Measurements from ENCODE around the gene AGFG1.
A peak's percentile ranks its signal among the peaks of the same experiment; 100 is the strongest.

AGFG1 gene

GRCh38 chr2:227462462-227462951, 9.4 kb upstream of the AGFG1 start:
- DNase-seq: peak; percentile 70

- peak; percentile 67 for DNase-seq
Measured at GRCh38 chr2:227462972-227463931, 8.7 kb upstream of the AGFG1 start.

- DNase-seq: peak; percentile 60
Measured at GRCh38 chr2:227464361-227464760, 7.6 kb upstream of the AGFG1 start.

DNA sequence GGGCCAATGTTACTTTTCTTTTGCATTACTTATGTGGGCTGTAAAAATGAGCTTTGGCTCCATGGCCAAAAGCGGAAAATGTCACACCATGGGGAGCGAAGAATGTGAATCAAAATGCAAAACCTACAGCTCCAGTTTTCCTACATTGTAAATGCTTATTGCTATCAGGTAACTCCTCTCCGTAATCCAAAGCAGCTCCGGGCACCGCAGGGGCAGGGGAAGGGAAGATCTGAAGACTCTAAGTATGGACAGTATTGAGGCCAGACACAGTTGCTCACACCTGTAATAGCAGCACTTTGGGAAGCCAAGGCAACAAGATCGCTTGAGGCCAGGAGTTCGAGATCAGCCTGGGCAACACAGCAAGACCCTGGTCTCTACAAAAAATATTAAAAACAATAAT, 7.1 kb upstream of the AGFG1 start:
- DNase-seq: no peak

- no peak for DNase-seq
Measured at GRCh38 chr2:227466887-227467600, 4.9 kb upstream of the AGFG1 start.

DNA sequence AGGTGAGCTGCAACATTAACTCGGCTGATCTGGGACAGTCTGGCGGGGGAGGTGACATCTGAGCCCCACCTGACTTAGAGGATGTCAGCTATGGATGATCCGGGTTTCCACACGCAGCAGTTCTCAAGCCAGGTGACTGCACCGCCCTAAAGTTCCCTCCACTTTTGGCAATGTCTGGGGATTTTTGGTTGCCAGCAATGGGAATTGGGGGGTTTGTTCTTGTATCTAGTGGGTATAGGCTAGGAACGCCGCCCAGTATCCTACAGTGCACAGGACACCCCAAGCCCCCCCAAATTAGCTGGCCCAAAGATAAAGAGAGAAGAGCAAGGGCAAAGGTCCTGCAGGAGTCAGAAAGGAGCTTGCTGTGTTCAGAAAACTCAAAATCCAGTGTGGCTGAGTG, 544 bp upstream of the AGFG1 start:
- DNase-seq: no peak

- DNase-seq: peak; percentile 40
Measured at GRCh38 chr2:227472265-227473121, 537 bp downstream of the AGFG1 start.

DNA sequence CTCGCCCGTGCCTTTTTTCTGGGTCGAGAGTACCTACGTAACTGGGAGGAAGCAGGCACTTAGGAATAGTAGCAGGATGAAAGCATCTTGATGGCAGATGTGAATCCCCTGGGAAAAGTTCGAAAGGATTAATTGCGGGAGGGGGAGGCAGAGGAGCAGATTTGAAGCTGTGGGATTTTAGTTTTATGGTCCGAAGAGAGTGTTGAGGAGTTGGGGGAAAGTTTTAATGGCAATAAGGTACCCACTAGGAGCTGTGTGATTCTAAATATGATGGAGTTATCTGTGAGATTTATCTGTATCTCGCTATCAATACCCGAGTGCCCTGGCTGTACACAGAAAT, 1.1 kb downstream of the AGFG1 start:
- DNase-seq: no peak

GRCh38 chr2:227473806-227474205, 1.9 kb downstream of the AGFG1 start:
- no peak for DNase-seq

DNA sequence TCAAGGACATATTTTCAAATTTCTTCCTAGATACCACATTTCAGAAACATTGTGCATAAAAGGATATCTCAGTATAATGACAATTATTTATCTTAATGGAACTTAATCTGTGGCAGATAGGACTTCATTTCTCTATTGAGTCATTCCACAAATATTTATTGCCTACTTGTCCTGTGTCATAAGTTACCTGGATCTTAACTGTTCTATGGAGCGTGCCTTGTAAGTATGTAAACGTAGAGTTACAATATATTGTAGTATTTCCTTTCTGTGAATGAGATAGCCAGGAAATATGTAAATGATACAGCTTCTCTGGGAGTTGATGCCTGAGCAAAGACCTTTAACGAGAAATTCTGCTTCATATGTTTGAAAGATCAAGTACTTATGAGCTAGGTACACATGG, 2.5 kb downstream of the AGFG1 start:
- DNase-seq: no peak

- DNase-seq: no peak
Measured at GRCh38 chr2:227477291-227477690, 5.3 kb downstream of the AGFG1 start.

DNA sequence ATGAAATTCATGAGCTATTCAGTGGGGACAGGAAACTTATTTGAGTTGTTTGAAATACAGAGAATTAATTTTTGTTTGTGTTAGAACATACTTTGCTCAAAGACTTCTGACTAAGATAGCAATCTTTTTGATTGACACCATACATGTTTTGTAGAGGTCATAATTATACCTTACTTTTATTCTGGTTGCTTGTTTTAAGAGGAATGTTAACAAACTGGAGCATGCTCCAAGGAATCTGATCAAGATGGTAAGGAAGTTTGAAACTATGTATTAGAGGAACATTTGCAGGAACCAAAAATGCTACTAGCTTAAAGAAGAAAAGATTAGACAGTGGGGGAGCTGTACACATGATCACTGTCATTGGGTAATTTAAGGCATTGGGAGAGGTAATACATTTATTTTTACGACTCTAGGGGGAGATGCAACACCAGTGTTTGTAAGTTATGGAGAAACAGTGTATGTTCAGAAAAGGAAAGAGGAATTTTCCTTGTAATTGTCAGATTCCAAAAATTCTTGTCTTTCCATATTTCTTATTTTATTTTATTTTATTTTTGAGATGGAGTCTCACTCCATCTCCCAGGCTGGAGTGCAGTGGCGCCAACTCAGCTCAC, 8.0 kb downstream of the AGFG1 start:
- no peak for DNase-seq

DNA sequence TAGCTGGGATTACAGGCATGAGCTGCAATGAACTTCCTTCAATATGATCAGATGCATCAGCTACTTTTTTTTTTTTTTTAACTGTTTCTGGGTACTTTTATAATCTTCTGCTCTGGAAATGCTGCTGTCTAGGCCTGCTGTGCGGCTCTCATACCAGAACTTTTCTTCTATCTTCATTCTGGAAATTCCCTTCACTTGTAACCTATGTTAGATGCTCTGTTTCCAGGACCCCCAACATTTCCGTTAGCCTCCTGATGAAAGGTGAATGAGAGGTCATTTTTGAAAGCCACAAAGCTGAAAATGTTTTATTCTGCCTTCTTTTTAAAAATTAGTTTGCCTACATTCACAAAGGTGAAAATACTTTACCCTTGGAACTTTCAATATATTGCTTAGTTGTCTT, 8.6 kb downstream of the AGFG1 start:
- DNase-seq: no peak

GRCh38 chr2:227482638-227483340, 10.8 kb downstream of the AGFG1 start:
- peak; percentile 41 for DNase-seq

DNA sequence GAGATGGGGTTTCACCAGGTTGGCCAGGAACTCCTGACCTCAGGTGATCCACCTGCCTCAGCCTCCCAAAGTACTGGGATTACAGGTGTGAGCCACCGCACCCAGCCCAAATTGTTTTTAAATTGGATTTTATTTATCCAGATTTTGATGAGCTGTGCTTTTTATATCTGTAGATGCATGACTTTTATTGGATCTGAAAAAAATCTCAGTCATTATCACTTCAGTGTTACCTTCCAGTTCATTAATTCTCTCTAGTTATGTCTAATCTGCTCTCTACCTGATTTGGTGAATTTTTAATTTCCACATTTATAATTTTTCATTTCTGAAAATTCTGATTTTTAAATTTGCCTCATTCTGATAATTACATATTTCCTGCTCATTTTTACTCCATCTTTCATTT, 13.5 kb downstream of the AGFG1 start:
- no peak for DNase-seq

GRCh38 chr2:227486688-227487087, 14.7 kb downstream of the AGFG1 start:
- no peak for DNase-seq

- no peak for DNase-seq
Measured at GRCh38 chr2:227488045-227488444, 16.1 kb downstream of the AGFG1 start.

GRCh38 chr2:227491386-227491785, 19.4 kb downstream of the AGFG1 start:
- DNase-seq: no peak

GRCh38 chr2:227493524-227493923, 21.6 kb downstream of the AGFG1 start:
- no peak for DNase-seq

GRCh38 chr2:227497158-227497557, 25.2 kb downstream of the AGFG1 start:
- DNase-seq: no peak

DNA sequence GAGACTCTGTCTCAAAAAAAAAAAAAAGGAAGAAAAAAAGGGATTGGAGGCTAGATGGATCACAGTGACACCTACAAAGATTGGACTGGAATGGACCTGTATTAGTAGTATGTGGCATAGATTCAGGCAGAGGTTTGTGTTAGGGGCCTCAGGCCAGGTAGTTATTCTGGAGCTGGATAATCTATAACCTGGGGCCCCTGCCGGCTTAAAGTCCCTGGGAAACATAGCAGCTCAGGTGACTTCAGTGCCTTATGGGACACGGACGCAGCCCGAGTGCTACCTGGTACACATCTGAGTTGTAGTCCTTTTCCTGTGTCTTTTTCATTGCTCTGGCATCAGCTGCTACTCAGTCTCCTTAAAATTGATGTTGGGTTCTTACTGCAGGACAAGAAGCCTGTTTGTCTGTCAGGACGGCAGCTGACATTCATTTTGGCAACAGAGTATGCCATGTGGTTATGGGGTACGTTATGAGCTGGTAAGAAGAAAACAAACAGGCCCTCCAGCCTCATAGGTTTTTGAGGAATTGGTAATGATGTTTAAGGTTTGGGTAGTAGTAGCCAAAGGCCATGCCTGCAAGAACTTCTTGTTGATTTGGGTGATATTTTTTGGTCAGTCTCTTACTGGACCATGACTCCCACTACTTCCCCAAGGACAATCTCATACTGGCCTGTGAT, 27.8 kb downstream of the AGFG1 start:
- DNase-seq: no peak

DNA sequence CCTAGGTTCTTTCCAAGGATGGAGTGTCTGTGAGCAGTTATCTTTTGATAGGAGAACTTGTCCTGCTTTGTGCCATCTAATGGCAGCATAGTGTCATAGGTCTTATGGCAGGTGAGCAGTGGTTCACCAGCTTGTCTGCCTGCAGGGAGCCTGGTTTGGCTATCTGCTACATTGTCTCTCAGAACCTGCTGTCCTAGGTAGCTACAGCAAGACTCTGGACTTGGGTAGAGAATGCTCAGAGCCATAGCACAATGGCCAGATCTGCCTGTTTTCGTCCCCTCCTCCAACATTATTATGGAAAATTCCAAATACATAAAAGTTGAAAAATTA, 28.3 kb downstream of the AGFG1 start:
- DNase-seq: no peak

Measured in activated CD4-positive, alpha-beta T cell treated with anti-CD3 and anti-CD28 coated beads, Interleukin-2, amount 50 U/mL, for 16 hours (primary cell).